Middle frontal gyrus (tissue), 1 donor: ENCODE results near the gene DPRX.
"Not testable (repeated sequence)": the region's sequence is repeated elsewhere in the genome, so short reads cannot be mapped to it uniquely, and the experiment has no call there.

Source experiments
- DNase-seq: peaks from one replicate; pipeline ENCODE4 v3.0.0-alpha.2; 2015; ENCODE audit warnings: low spot score; ENCODE audit errors: extremely low spot score

DPRX gene

DNA sequence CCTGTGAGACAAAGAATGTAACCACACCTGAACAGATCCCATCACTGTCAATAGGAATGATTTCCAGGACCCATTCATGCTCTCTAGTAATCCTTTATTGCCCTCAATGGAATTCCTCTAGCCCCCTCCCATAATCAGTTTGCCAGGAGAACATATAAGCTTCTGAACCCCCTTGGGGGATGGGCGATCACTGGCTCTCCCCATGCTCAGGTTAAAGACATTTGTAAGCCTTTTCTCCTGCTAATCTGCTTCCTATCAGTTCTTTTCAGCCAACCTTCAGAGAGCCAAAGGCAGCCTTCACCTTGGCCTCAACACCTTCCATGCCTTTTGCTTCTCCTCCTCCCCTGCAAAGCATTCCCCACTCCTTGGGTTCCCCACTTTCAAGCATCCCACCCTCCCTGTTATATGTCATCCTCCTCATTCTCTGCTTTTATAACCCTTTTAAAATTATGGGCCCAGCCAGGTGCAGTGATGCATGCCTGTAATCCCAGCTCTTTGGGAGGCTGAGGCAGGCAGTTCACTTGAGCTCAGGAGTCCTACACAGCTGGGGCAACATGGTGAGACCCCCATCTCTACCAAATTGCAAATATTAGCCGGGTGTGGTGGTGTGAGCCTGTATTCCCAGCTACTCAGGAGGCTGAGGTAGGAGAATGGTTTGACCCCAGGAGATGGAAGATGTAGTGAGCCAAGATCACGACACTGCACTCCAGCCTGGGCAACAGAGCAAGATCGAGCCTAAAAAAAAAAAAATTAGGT, 12.4 kb downstream of the DPRX start:
- DNase-seq = no peak

GRCh38 chr19:53646144-53646543, 14.3 kb downstream of the DPRX start:
- no peak for DNase-seq

- DNase-seq = no peak
Observed at GRCh38 chr19:53647350-53647749, 15.6 kb downstream of the DPRX start.

- DNase-seq = no peak
Observed at GRCh38 chr19:53647792-53648191, 16.0 kb downstream of the DPRX start.

DNA sequence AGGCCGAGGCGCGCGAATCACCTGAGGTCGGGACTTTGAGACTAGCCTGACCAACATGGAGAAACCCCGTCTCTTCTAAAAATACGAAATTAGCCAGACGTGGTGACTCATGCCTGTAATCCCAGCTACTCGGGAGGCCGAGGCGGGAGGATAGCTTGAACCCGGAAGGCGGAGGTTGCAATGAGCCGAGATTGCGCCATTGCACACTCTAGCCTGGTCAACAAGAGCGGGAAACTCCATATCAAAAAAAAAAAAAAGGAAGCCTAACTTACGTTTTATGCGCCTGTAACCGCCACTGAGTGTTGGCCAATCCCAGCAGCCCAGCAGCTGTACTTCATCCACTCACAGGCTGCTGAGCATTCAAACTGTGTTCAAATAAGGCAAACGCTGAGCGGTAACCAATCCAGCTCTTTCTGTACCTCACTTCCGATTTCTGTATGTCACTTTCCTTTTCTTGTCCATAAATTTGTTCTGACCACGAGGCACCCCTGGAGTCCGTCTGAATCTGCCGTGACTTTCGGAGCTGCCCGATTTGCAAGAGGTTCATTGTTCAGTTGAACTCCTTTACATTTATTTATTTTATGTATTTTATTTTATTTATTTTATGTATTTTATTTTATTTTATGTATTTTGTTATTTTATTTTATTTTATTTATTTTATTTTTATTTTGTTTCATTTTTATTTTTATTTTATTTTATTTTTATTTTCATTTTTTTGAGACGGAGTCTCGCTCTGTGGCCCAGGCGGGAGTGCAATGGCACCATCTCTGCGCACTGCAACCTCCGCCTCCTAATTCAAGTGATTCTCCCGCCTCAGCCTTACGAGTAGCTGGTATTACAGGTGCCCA, 18.2 kb downstream of the DPRX start:
- DNase-seq = no peak

DNA sequence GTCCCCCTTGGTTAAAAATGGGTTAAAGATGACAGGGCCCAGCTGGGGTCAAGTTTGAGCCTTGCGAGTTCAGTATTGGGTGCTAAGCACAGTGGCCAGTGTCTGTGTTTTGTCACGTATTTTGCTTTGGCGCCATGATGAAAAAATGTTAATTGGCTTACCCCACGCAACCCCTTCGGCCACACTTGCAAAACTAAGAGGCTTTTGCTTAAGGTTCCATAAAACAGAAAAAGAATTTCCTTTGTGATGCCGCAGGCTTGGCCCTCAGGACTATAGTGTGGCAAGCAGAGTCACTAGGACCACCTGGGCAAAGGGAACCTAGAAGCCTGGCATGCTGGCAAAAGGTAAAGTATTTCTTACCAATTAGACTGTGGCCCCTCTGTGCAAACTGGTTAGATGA, 20.7 kb downstream of the DPRX start:
- no peak for DNase-seq

DNA sequence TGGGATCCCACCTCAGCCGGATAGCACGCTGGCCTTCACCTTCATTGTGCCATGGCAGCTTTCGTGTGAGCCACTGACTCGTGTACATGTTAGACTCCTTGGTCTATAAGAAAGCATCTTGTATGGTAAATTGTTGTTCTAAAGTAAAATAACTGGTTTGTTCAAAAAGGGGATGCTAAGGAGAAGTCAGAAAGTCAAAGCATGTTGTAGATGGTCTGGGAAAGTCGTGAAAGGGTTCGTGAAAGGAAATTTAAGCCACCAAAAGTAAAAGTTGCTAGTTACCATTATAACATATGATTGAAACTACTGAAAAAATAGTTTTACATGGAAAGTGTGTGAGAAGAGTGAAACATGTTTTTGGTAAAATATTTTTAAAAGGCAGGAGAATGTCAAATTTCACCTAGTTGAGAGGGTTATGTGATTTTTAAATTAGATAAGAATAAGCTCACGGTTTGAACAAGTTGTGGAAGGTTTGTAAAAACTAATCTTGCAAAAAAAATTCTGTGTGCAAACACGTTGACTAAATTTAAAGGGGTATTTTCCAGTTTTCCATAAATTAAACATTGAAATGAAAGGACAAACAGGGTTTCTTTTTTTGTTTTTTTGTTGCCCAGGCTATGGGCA, 23.4 kb downstream of the DPRX start:
- no peak for DNase-seq

GRCh38 chr19:53657330-53657729, 25.5 kb downstream of the DPRX start:
- DNase-seq = no peak

GRCh38 chr19:53657778-53658177, 26.0 kb downstream of the DPRX start:
- no peak for DNase-seq

DNA sequence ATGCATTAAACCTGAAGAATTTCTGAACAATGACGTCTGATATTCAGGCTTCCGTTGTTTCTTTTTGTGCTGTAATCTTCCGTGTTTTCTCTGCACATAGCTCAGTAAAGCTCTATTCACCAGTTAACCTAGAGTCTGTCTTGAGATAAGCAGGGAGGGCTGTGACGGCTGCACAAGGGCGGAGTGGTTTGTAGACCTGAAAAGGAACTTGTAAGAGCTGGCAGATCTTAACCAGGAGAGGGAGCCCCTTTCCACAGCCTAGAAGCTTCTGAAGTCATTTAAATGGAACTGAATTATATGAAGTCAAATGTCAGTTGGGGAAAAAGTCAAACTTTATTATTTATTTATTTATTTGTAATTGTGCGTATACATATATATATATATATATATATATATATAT, 27.5 kb downstream of the DPRX start:
- DNase-seq = peak; percentile 38

DNA sequence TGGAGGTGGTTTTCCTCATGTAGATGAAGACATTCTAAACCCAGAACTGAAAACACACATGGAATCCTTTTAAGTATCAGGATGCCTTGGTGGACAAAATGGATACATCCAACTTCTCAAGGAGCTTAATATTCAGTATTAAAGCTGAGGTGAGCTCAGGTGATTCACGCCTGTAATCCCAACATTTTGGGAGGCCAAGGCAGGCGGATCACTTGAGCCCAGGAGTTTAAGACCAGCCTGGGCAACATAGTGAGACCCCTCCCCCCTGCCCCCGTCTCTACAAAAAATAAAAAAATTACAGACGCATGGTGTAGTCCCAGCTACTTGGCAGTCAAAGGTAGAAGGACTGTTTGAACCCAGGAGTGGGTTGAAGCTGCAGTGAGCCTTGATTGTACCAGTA, 28.8 kb downstream of the DPRX start:
- no peak for DNase-seq

DNA sequence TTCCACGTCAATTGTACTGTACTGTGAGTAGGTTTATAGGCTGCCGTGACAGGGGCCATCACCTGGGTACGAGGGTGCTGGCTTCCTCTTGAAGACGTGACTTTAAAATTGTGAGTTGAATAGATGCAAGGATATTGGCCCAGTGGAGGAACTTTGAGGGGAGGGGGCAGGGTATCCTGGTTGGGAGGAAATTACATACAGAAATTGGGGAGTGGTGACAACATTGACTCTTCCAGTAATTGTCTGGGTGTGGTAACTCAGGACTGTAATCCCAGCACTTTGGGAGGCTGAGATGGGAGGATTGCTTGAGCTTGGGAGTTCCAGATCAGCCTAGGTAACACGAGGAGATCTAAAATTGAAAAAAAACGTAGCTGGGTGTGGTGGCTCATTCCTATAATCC, 30.4 kb downstream of the DPRX start:
- no peak for DNase-seq

DNA sequence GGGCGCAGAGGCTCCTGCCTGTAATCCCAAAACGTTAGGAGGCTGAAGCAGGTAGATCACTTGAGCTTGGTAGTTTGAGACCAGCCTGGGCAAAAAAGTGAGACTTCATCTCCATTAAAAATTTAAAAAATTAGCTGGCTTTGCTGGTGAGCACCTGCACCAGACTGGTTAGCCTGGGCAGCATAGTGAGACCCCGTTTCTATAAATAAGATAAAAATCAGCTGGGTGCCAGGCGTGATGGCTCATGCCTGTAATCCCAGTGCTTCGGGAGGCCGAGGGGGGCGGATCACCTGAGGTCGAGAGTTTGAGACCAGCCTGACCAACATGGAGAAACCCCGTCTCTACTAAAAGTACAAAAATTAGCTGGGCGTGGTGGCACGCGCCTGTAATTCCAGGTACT, 32.4 kb downstream of the DPRX start:
- DNase-seq = no peak

DNA sequence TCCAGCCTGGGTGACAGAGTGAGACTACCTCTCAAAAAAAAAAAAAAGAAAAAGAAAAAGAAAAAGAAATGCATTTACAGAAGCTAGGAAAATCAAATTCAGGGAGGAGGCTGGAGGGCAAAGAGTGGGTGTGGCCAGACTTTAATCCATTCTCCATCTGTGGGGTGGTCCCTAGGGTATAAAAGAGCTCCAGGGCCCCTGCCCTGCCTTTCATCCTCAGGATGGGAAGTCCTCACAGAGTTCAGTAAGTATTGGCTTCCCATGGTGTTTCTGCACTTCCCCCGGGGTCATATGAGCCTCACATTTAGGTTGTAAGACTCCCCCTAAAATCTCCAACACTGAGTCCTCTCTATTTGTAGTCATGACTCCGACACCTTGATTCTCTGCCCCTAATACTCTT, 33.0 kb downstream of the DPRX start:
- DNase-seq = no peak

DNA sequence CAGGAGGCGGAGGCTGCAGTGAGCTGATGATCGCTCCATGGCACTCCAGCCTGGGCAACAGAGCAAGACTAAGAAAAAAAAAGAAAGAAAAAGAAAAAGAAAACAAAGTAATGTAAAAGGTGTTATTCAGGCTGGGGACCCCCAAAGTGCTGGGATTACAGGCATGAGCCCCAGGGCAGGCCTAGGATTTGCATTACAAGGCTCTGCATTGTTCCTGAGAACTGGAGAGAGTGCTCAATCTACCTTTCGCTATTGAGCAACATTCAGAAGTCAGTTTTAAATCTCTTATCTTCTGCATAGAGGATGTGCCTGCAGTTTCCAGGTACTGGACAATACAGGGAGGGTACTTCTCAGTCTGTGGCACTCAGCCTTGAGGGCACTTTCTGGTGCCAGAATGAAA, 34.5 kb downstream of the DPRX start:
- DNase-seq = not testable (repeated sequence)

- DNase-seq = not testable (repeated sequence)
Observed at GRCh38 chr19:53668804-53669203, 37.0 kb downstream of the DPRX start.

DNA sequence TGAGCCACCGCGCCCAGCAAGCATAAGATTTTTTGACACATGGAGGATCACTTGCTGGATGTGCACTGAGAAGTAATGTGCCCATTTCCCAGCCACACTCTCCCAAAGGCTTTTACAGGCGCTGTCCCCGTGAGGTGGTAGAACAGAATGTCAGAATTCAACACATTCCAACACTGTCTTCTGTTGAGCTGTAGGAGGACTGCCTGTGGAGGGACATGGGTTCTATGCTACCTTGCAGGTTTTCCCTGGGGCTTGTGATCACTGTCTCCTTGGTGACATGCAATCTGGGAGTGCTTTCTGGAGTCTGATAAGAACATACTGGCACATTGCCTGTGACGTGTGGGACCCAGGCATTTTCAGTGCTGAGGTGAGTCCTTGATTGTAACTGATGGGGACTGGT, 38.5 kb downstream of the DPRX start:
- DNase-seq = no peak

- no peak for DNase-seq
Observed at GRCh38 chr19:53671663-53672062, 39.9 kb downstream of the DPRX start.
